CD4-positive, alpha-beta T cell treated with Interleukin-10 for 1 hour (primary cell): Measurements from ENCODE around the gene GPR33.
"Not testable (repeated sequence)": the region's sequence is repeated elsewhere in the genome, so short reads cannot be mapped to it uniquely, and the experiment has no call there.

Experiments used
- DNase-seq: peaks from one replicate; pipeline ENCODE4 v3.0.0-alpha.2; 2020

GPR33 gene

GRCh38 chr14:31457665-31458659, 29.9 kb downstream of the GPR33 start:
- DNase-seq: no peak

GRCh38 chr14:31456841-31457664, 30.8 kb downstream of the GPR33 start, which contains the start of gene DTD2:
Gene DTD2, minus strand, starts transcription at chr14:31457506. Its CDS starts 113 bp downstream, at chr14:31457393.
- DNase-seq: peak; percentile 94

- DNase-seq: peak; percentile 32
Observed at GRCh38 chr14:31449971-31450610, 37.7 kb downstream of the GPR33 start.

- no peak for DNase-seq
Observed at GRCh38 chr14:31449136-31449535, 38.7 kb downstream of the GPR33 start.

- DNase-seq: no peak
Observed at GRCh38 chr14:31445703-31446102, 42.1 kb downstream of the GPR33 start.

- DNase-seq: no peak
Observed at GRCh38 chr14:31442284-31442683, 45.6 kb downstream of the GPR33 start.

- DNase-seq: no peak
Observed at GRCh38 chr14:31441273-31442111, 46.3 kb downstream of the GPR33 start.

GRCh38 chr14:31440280-31440679, 47.6 kb downstream of the GPR33 start:
- DNase-seq: no peak

- DNase-seq: no peak
Observed at GRCh38 chr14:31439561-31439960, 48.3 kb downstream of the GPR33 start.

GRCh38 chr14:31437045-31437691, 50.7 kb downstream of the GPR33 start:
- DNase-seq: not testable (repeated sequence)

GRCh38 chr14:31435276-31435675, 52.6 kb downstream of the GPR33 start:
- DNase-seq: no peak
